Activated CD8-positive, alpha-beta memory T cell treated with anti-CD3 and anti-CD28 coated beads, Interleukin-2, amount 50 U/mL, for 4 hours (primary cell): ENCODE data around the gene ADAMTS7.
"Not testable (repeated sequence)": the region's sequence is repeated elsewhere in the genome, so short reads cannot be mapped to it uniquely, and the experiment has no call there.

Source experiments
- DNase-seq: peaks from one replicate; pipeline ENCODE4 v3.0.0-alpha.2; 2020

Gene ADAMTS7

DNA sequence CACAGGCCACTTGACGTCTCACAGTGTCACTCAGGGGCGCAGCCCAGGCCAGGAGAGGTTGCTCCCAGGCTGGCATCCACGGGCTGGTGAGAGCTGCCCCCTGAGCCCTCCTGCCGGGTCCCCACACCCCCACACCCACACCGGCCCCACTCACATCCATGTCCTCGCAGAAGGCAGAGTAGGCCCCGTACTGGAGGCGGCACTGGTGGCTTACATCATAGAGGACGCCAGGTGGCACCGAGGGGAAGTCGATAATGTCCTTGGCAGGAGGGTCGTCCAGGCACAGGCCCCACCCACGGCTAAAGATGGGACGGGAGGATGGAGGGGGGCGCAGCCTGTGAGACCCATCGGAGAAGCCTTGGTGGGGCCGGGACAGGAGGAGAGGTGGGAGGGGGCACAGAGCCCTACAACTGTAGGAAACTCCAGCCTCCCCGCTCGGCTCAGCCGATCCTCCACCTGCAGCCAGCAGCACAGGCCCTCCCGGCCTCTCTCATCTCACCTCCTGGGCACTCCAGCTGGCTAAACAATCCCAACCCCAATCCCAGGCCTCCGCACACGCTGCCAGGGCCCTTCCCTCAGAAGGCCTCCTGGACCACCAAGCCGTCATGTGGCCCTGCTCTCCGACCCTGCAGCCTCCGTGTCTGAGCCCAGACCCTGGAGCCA lies 33.8 kb downstream of the ADAMTS7 start:
- not testable (repeated sequence) for DNase-seq

- not testable (repeated sequence) for DNase-seq
These were observed 35.0 kb downstream of the ADAMTS7 start for GRCh38 chr15:78776046-78776925.

DNA sequence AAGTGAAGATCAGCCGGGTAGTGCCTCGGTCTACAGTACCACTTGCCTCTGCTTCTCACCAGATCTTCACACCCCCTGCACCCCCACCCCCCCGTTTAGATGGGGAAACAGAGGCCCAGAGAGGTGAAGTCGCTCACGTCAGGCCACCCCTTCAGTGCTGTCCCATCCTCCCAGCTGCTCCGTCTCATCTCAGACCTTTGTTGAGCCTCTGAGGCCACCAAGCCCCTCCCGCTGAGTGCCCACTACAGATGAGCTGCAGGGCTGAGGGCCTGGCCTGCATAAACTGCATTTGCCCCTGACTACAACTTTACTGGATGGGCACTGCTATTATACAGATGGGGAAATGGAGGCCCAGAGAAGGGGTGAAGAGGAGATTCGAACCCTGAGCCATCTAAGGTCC lies 35.8 kb downstream of the ADAMTS7 start:
- no peak for DNase-seq

DNA sequence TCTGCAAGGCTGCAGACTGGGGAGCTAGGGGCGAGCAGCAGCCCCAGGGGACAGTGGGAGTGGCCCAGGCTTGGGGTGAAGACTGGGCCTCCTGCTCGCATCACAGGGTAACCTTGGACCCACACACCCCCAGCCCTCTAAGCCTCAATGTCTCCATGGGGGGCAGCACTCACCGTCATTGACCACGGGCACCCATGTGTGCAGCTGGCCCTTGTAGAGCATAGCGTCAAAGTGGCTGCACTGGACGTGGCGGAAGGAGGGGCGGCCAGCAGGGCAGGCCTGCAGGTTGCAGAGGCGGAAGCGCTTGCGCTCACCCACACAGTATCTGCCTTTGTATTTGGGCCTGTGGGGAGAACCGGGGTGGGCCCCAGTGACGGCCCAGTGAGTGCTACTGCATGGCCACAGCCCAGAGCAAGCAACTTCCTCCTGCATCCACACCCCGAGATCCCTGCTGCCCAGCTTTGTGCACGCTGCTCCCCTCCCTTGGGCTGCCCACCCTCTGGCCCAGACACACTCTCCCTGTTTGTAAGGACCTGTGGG lies 36.7 kb downstream of the ADAMTS7 start:
- not testable (repeated sequence) for DNase-seq

DNA sequence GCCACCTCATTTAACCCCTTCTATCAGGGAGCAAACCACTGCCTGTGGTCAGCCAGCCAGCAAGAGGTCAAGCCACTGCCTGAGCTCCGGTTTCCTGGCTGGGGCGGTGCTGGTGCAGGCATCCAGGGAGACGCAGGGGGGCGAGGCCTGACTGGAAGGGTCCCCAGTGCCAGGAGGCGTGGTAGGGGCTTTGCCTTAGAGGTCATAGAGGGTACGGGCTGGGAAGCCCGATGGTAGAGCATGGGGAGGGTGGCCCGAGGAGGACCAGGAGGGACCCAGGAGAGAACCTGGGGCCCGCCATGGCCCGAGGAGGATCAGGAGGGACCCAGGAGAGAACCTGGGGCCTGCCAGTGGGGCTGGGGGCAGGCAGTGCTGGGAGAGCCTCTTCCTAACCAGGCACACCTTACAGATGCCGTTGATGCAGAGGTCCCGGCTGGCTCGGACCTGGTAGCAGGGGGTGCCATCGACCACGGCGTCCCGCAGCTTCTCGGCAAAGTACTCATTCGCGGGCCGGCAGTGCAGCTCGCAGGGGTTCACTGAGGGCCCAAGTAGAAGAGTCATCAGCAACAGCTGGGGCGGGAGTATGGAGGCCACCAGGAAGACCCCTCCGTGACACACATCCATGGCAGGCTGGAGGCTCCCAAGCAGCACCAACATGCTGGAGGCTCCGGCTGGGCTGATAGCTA lies 37.4 kb downstream of the ADAMTS7 start:
- not testable (repeated sequence) for DNase-seq

DNA sequence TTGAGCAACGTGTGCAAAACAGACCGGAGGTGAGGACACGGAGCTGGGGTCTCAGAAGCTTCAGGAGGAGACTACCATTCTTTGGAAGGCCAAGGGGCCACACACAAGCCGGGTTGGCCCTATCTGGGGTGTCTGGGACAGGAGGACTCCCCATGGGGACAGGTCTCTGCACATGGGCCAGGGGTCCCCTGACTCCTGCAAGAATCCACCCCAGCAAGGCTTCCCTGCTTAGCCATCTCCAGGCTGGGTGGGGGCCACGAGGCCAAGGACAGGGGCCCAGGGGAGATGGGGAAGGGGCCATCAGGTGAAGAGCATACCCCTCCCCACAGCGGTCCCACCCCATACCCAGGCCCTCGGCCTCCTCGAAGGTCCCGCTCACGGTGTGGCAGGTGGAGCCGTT lies 38.5 kb downstream of the ADAMTS7 start:
- no peak for DNase-seq

DNA sequence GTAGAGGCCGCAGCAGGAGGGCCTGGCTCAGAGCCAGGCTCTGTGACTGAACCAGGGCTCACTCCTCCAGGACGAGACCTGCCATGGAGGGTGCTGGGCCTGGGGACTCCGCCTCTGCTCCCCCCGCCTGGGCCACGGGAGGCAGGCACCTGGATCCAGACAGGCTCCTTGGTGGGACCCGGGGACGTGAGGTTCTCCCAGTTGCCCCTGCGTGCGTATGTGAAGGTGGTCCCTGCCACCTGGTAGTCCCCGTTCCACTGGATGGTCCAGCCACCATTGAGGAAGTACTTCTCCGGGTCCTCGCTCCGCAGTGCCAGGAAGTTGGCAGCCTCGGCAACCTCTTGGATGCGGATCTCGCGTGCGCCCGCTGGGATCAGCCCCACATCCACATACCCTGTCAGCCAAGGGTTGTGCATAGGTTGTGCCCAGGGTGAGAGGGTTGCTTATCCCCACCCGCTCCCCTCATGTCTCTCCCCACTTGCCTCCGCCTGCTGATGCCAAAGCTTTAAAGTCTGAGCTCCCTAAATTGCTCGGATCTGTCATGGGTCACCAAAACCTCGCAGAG lies 39.7 kb downstream of the ADAMTS7 start:
- DNase-seq, result not testable (repeated sequence)

GRCh38 chr15:78771020-78771419 lies 40.2 kb downstream of the ADAMTS7 start:
- DNase-seq, result not testable (repeated sequence)

DNA sequence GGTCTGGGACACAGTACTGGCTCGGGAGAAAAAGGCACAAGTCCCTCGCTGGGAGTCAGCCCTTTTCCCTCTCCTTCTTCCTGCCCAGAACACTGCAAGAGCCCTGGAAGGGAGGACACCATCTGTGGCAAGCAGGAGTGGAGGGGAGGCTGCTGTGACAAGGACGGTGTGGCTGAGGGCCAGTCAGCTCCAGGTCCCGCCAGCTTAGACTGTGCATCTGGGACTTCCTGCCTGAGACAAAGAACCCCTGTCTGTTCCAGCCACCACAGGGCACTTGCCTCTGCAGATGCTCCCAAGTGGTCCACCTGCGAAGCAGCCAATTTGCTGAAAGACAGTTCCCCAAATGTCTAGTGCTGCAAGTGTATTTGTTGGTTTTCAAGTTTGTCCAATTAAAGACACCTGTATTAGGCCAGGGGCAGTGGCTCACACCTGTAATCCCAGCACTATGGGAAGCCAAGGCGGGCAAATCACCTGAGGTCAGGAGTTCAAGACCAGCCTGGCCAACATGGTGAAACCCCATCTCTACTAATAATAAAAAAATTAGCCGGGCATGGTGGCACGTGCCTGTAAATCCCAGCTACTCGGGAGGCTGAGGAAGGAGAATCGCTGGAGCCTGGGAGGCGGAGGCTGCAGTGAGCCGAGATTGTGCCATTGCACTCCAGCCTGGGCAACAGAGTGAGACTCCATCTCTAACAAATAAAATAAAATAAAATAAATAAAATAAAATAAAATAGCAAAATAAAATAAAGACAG lies 41.6 kb downstream of the ADAMTS7 start:
- DNase-seq, result not testable (repeated sequence)

DNA sequence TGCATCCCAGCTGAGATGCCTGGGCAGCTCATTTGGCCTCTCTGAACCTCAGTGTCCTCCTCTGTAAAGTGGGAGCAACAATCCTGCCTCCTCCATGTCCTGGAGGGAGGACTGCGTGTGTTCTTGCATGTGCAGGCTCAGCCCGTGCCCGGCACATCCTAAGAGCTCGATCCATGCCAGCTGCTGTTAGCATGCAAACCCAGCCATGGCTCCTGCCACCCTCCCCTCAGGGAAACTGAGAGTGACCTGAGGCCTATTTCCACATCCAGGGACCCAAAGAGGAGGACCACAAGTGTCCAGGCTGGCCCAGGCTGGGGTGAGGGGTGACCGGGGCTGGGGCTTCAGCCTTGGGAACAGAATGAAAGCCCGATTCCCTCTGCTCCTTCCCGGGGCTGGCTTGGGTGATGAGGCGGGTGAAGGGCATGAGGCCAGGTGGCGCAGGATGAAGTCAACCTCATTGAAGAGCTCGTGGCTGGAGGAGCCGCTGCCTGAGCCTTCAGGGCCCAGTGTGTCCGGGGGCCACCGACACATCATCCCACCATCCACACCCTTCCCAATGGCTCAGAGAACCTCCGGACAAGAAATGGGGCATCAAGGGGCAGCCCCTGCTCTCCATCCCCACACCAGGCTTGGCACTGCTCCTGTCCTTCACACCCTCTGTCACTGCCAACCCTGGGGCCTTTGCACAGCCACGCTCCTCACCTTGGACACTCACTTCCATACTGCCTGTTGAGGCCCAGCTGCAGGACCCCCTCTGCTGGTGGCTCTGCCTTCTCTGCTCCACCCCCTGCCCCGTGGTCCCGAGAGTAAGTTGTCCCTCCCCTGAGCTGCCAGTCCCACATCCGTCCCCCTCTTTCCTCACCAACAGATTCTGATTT lies 42.5 kb downstream of the ADAMTS7 start:
- no peak for DNase-seq

- no peak for DNase-seq
These were observed 43.2 kb downstream of the ADAMTS7 start for GRCh38 chr15:78768096-78768495.

DNA sequence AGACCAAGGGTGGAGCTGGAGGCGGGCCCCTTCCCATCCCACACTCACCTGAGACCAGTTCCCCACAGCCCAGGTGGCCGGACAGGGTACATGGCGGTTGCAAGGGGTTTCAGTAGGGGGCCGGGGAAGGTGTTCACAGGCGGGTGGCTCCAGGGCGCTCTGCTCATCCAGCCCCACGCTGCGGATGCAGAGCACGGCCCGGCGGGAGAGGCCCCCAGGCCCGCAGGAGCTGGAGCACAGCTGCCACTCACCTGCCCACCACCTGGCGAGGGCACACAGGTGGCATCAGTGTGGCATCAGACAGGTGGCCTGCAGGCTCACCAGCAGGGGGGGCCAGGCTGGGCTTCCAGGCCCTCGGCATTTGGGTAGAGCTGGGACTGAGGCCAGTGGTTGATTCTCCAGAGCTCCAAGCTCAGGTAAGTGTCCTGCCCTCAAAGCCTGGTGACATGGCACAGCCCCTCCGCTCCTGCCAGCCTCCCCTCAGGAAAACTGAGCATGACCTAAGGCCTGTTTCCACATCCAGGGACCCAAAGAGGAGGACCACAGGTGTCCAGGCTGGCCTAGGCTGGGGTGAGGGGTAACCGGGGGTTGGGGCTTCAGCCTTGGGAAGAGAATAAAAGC lies 43.8 kb downstream of the ADAMTS7 start:
- DNase-seq, result no peak

- not testable (repeated sequence) for DNase-seq
These were observed 44.6 kb downstream of the ADAMTS7 start for GRCh38 chr15:78766641-78767071.

- no peak for DNase-seq
These were observed 45.2 kb downstream of the ADAMTS7 start for GRCh38 chr15:78766041-78766440.

- not testable (repeated sequence) for DNase-seq
These were observed 46.0 kb downstream of the ADAMTS7 start for GRCh38 chr15:78765154-78765860.

- not testable (repeated sequence) for DNase-seq
These were observed 46.7 kb downstream of the ADAMTS7 start for GRCh38 chr15:78764340-78765153.

- no peak for DNase-seq
These were observed 47.4 kb downstream of the ADAMTS7 start for GRCh38 chr15:78763796-78764241.

DNA sequence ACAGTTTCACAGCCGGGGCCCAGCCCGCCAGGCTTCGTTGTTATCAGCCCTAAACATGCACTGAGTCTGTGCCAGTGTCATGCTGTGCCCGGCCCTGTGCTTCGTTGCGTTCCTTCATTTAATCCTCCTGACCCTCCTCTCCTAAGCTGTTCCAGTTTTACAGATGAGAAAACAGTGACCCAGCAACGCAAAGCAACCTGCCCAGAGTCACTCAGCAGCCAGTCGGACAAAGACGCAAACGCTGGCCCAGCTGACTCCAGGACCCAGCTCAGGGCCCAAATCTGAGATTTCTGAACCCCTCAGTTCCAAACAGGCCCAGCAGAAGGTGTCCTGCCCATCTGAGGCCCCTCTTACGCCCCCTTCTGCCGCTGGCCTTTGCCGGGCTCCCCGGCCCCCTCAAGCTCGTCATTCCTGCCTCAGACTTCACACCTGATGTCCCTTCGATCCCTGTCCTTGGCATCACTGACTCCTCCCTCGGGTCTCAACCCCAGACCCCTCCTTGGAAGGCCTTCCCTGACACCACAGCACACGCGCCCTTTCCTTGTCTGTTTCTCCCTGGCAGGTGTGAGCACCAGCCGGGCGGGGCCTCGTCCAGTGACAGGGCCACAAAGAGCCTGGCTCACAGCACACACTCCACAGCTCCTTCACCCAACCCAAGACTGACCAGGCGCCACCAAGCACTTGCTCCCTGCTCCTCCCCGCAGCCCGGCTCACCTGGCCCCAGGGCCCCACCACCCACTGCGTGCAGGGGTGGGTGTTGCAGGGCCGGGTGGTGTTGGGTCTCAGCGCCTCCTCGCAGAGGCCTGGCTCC lies 48.1 kb downstream of the ADAMTS7 start:
- DNase-seq, result no peak
